Gastrocnemius medialis (tissue), 4 donors: ENCODE data around the gene SYT13.

Experiments
- CTCF ChIP-seq, 5 experiments: fragments of 450-650 bp in 3 of 5; fragments of 200-600 bp in 2 of 5; sonication (generic) in 2 of 5; IDR thresholded peaks in 4 of 5; conservative IDR thresholded peaks in 1 of 5; 1 replicate in 4 of 5; 2 replicates in 1 of 5; pipeline ENCODE4 v1.5.1; 2016 to 2019; ENCODE audit warnings: antibody characterized with exemption in 5 of 5, mild to moderate bottlenecking in 3 of 5, moderate library complexity in 3 of 5
- POLR2A ChIP-seq, 2 donors: fragments of 450-650 bp; IDR thresholded peaks; one replicate each; pipeline ENCODE4 v1.6.1; 2017; ENCODE audit warnings: antibody characterized with exemption in 2 of 2, mild to moderate bottlenecking in 2 of 2, moderate library complexity in 2 of 2

GRCh38 chr11:45316258-45316657 lies 30.1 kb upstream of the SYT13 start:
- TF ChIP-seq CTCF (IDR thresholded peaks at IDR 0.05 in 4 of 5, conservative IDR thresholded peaks at IDR 0.05 in 1 of 5) = no peak
- TF ChIP-seq POLR2A (IDR thresholded peaks at IDR 0.05) = no peak
